Naive thymus-derived CD4-positive, alpha-beta T cell (primary cell): ENCODE results near the gene B4GALNT2. TPM values are rescaled to one million over a fixed set of nuclear protein-coding genes. Genes with fewer than 3 reads are reported as not detected.
"Not testable (repeated sequence)": the region's sequence is repeated elsewhere in the genome, so short reads cannot be mapped to it uniquely, and the experiment has no call there.

Experiments used
- ATAC-seq: fragments of 150-1000 bp; cut with Tn5 transposase; 2 replicates; pipeline ENCODE4 v1.10.0; 2021; ENCODE audit warnings: mild to moderate bottlenecking, moderate library complexity
- CTCF ChIA-PET: fragments of 350-600 bp; sonication (Branson Sonifier 250); formaldehyde crosslinking; loops from one replicate; lab custom pipeline; 2021; ENCODE audit warnings: antibody characterized with exemption; lab: Charles Lee
- POLR2A ChIA-PET: fragments of 350-600 bp; sonication (Branson Sonifier 250); formaldehyde crosslinking; loops from one replicate; lab custom pipeline; 2021; ENCODE audit warnings: antibody characterized with exemption, inconsistent platforms; lab: Charles Lee
- DNase-seq, 9 donors: peaks; one replicate each; pipeline versions ENCODE4 v3.0.0 to v3.0.0-alpha.2; 2020 to 2022; ENCODE audit warnings: mixed read lengths in 1 of 9
- H3K27ac ChIP-seq: one replicate; pipeline ENCODE4 v1.7.0; 2013; ENCODE audit warnings: mild to moderate bottlenecking, low read depth, low read length, moderate library complexity
- H3K27me3 ChIP-seq, 2 donors: one replicate each; pipeline ENCODE4 v1.7.0; 2013; ENCODE audit warnings: low read length in 2 of 2, mild to moderate bottlenecking in 2 of 2, moderate library complexity in 2 of 2; ENCODE audit not compliant: control insufficient read depth in 2 of 2, insufficient read depth in 2 of 2
- H3K36me3 ChIP-seq, 3 experiments: 1 replicate in 2 of 3; 2 replicates in 1 of 3; pipeline ENCODE4 v1.7.0; 2013; ENCODE audit warnings: low read length in 3 of 3, mild to moderate bottlenecking in 3 of 3, moderate library complexity in 1 of 3; ENCODE audit not compliant: insufficient read depth in 3 of 3, control insufficient read depth in 2 of 3
- H3K4me1 ChIP-seq, 2 donors: one replicate each; pipeline ENCODE4 v1.7.0; 2013; ENCODE audit warnings: low read length in 2 of 2, mild to moderate bottlenecking in 2 of 2, moderate library complexity in 1 of 2; ENCODE audit not compliant: control insufficient read depth in 2 of 2, insufficient read depth in 2 of 2
- H3K4me3 ChIP-seq: 2 replicates; pipeline ENCODE4 v1.7.0; 2013; ENCODE audit warnings: mild to moderate bottlenecking, low read length
- H3K9me3 ChIP-seq, 3 experiments: 1 replicate in 2 of 3; 2 replicates in 1 of 3; pipeline ENCODE4 v1.7.0; 2013; ENCODE audit warnings: low read length in 3 of 3; ENCODE audit not compliant: control insufficient read depth in 2 of 3
- H3K27ac Mint-ChIP-seq, 9 donors: one replicate each; pipeline ENCODE4 v1.8.0; 2020 to 2022; ENCODE audit warnings: mixed read lengths in 9 of 9, mild to moderate bottlenecking in 8 of 9, moderate library complexity in 5 of 9, inconsistent platforms in 2 of 9
- H3K27me3 Mint-ChIP-seq, 5 donors: one replicate each; pipeline ENCODE4 v1.8.0; 2021 to 2022; ENCODE audit warnings: mixed read lengths in 5 of 5, mild to moderate bottlenecking in 1 of 5
- H3K36me3 Mint-ChIP-seq, 5 donors: one replicate each; pipeline ENCODE4 v1.8.0; 2020 to 2022; ENCODE audit warnings: mixed read lengths in 5 of 5, mild to moderate bottlenecking in 3 of 5, inconsistent platforms in 1 of 5
- H3K4me1 Mint-ChIP-seq, 7 donors: one replicate each; pipeline ENCODE4 v1.8.0; 2020 to 2022; ENCODE audit warnings: mixed read lengths in 7 of 7, mild to moderate bottlenecking in 3 of 7, inconsistent platforms in 1 of 7
- H3K4me3 Mint-ChIP-seq, 10 donors: one replicate each; pipeline ENCODE4 v1.8.0; 2020 to 2022; ENCODE audit warnings: mild to moderate bottlenecking in 10 of 10, mixed read lengths in 10 of 10, moderate library complexity in 6 of 10, inconsistent platforms in 2 of 10
- H3K9me3 Mint-ChIP-seq, 11 donors: one replicate each; pipeline ENCODE4 v1.8.0; 2020 to 2022; ENCODE audit warnings: mixed read lengths in 11 of 11, mild to moderate bottlenecking in 4 of 11, inconsistent platforms in 1 of 11, moderate library complexity in 1 of 11
- intact Hi-C, 2 donors: fragments of 100-400 bp; cut with micrococcal nuclease; formaldehyde crosslinking; loops; one replicate each; pipeline ENCODE4 v1.15.1; 2023
- polyA plus RNA-seq, 2 donors: library from polyadenylated mRNA; unstranded; fragments of 300-500 nt; fragmentation: Illumina TruSeq; gene quantifications; one replicate each; pipeline ENCODE4 v1.2.3, GENCODE V29; 2021
- total RNA-seq, 6 experiments: library from RNA in 5 of 6; stranded (reverse) in 5 of 6; gene quantifications; 1 replicate in 5 of 6; 2 replicates in 1 of 6; pipeline ENCODE4 v1.2.3 and lab custom pipeline; 2021 to 2026

Gene B4GALNT2
- total and polyA plus RNA-seq, 7 experiments from 2014 or later = 0.03 to 0.05 (median 0.05) TPM; not detected in 3

DNA sequence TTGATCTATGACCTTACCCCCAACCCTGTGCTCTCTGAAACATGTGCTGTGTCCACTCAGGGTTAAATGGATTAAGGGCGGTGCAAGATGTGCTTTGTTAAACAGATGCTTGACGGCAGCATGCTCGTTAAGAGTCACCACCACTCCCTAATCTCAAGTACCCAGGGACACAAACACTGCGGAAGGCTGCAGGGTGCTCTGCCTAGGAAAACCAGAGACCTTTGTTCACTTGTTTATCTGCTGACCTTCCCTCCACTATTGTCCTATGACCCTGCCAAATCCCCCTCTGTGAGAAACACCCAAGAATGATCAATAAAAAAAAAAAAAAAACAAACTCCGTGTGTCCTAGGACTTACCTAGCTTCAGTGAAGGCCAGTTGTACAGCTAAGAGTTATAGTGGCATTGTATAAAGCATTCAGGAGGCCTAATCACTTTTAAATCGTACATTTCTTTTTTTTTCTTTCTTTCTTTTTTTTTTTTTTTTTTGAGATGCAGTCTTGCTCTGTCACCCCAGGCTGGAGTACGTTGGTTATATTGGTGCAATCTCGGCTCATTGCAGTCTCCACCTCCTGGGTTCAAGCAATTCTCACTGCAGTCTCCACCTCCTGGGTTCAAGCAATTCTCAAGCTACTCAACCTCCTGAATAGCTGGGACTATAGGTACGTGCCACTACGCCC lies 6.2 kb upstream of the B4GALNT2 start:
- H3K36me3 Mint-ChIP-seq = peaks cover 0 to 15% (median 0%) of the 10 kb centered on the region in 5 donors
- H3K27ac Mint-ChIP-seq, H3K9me3 Mint-ChIP-seq, H3K9me3 ChIP-seq, H3K4me1 Mint-ChIP-seq, POLR2A ChIA-PET, H3K4me3 Mint-ChIP-seq, intact Hi-C loops, H3K27me3 ChIP-seq, ATAC-seq, H3K4me1 ChIP-seq, H3K27ac ChIP-seq, H3K4me3 ChIP-seq, DNase-seq, H3K36me3 ChIP-seq: not testable (repeated sequence)
- CTCF ChIA-PET = interaction anchor here (0.6 kb wide), 1 partner anchor 13 kb away, joined by 3 read pairs; no protein-coding TSS in a partner anchor
- H3K27me3 Mint-ChIP-seq = peaks cover 36 to 52% (median 44%) of the 10 kb centered on the region in 5 donors

DNA sequence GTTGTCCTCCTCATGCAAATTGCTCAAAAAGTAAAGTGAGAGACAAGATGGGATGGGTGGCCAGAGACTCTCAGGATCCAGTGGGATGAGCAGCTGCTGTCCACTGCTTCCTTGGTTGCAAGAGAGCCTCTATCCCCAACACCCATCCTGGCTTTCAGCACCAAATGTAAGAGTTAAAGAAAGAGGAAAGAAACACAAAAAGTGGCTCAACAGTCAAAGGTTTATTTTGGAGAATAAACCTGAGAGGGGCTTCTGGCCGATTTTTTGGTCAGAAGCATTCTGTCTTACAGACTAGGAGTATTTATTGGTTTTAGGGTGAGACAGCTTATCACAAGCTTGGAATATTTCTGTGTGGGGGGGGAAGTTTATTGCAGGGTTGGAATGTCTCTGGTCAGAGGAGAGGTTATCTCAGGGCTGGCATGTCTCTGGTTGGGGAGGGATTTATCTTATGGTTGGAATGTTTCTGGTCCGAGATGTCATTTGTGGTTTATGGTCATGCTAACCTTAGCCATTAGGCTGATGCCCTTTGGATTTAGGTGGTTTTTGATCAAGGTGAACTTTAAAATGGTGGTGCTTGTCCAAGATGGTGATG lies 3.1 kb upstream of the B4GALNT2 start:
- H3K27me3 Mint-ChIP-seq = peaks cover 52 to 70% (median 55%) of the 10 kb centered on the region in 5 donors
- ATAC-seq, POLR2A ChIA-PET, DNase-seq, H3K27ac ChIP-seq, H3K9me3 Mint-ChIP-seq, H3K36me3 ChIP-seq, H3K27ac Mint-ChIP-seq, H3K9me3 ChIP-seq, intact Hi-C loops, H3K4me1 ChIP-seq, H3K4me3 ChIP-seq, H3K4me3 Mint-ChIP-seq, H3K4me1 Mint-ChIP-seq, H3K36me3 Mint-ChIP-seq: not testable (repeated sequence)
- peaks cover 0 to 14% of the 10 kb centered on the region in 2 donors for H3K27me3 ChIP-seq
- CTCF ChIA-PET = interaction anchor here (0.6 kb wide), 1 partner anchor 18 kb away, joined by 5 read pairs; no protein-coding TSS in a partner anchor

DNA sequence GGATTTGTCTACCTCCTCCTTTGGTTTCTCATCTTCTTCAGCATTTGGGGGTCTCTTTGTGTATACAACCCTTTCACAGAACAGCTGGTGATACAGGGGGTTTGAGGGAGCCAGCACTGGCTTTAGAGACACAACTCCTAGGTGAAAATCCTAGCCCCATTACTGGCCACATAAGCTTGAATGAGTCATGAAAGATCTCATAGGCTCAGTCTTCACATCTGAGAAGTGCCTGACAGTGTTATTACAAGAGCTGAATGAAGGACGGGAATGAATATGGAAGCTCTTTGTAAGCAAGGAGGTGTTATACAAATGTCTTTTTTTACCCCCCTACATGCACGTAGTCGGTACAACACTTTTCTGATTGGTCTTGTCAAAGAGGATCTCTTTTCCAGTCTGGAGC lies 1.7 kb upstream of the B4GALNT2 start:
- ATAC-seq (no peak), DNase-seq (no peak)
- ChIA-PET CTCF (no interaction called here), POLR2A (no interaction called here)
- intact Hi-C loops = no loop called here
- peak overlapping the region in 1 of 10 donors; percentile 42 for H3K4me3 Mint-ChIP-seq
- no peak overlapping the region for H3K27ac Mint-ChIP-seq
- no peak overlapping the region for H3K27ac ChIP-seq
- H3K4me3 ChIP-seq = no peak overlapping the region
- H3K9me3 ChIP-seq = no peaks in the 10 kb centered on the region
- peaks cover 0 to 7% (median 0%) of the 10 kb centered on the region in 5 donors for H3K36me3 Mint-ChIP-seq
- peaks cover 4 to 8% (median 7%) of the 10 kb centered on the region in 7 donors for H3K4me1 Mint-ChIP-seq
- peaks cover 0 to 14% of the 10 kb centered on the region in 2 donors for H3K27me3 ChIP-seq
- no peaks in the 10 kb centered on the region for H3K9me3 Mint-ChIP-seq
- H3K36me3 ChIP-seq = no peaks in the 10 kb centered on the region
- H3K27me3 Mint-ChIP-seq = peaks cover 52 to 76% (median 62%) of the 10 kb centered on the region in 5 donors
- peaks cover 0 to 7% of the 10 kb centered on the region in 2 donors for H3K4me1 ChIP-seq

DNA sequence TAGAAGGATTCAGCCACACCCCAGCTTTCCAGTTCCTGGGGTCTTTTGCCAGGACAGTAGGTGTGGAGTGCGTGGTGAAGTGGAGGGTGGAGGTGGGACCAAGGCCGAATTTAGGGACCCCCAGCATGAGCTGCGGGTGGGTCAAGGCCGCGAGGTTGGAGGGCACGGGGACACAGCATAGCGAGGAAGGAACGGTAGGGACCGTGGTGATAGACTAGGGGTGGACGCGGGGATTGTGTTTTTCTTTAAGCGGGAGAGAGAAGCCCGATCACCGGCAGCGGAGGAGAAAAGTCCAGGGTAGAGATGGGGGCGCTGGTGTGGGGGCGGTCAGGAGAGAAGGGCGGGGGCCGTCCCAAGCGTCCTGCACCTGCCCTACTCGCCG lies 261 bp upstream of the B4GALNT2 start:
- Mint-ChIP-seq H3K4me1 (peaks cover 4 to 8% (median 7%) of the 10 kb centered on the region in 7 donors), H3K36me3 (peaks cover 0 to 7% (median 0%) of the 10 kb centered on the region in 5 donors), H3K4me3 (peak overlapping the region; percentile 58 to 82 (median 74)), H3K9me3 (no peaks in the 10 kb centered on the region), H3K27me3 (peaks cover 52 to 76% (median 65%) of the 10 kb centered on the region in 5 donors), H3K27ac (no peak overlapping the region)
- POLR2A ChIA-PET = no interaction called here
- peaks cover 0 to 7% of the 10 kb centered on the region in 2 donors for H3K4me1 ChIP-seq
- peaks cover 0 to 14% of the 10 kb centered on the region in 2 donors for H3K27me3 ChIP-seq
- H3K27ac ChIP-seq = no peak overlapping the region
- DNase-seq = no peak
- H3K36me3 ChIP-seq = no peaks in the 10 kb centered on the region
- no peak overlapping the region for H3K4me3 ChIP-seq
- ATAC-seq = no peak
- intact Hi-C loops = no loop called here
- CTCF ChIA-PET = no interaction called here
- no peaks in the 10 kb centered on the region for H3K9me3 ChIP-seq

DNA sequence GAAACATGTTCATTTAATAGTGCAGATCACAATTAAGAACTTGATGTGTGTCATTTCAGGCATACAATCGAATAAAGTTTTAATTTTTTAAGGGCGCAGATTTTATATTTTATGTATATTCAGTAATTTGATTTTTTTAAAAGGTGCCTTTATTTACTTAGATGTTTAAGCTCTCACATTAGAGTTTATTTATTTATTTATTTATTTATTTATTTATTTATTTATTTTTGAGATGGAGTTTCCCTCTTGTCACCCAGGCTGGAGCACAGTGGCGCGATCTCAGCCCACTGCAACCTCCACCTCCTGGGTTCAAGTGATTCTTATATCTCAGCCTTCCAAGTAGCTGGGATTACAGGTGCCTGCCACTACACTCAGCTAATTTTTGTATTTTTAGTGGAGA lies 3.8 kb downstream of the B4GALNT2 start:
- intact Hi-C loops = no loop called here
- H3K4me1 ChIP-seq = peaks cover 0 to 7% of the 10 kb centered on the region in 2 donors
- no peak overlapping the region for H3K27ac ChIP-seq
- POLR2A ChIA-PET = no interaction called here
- Mint-ChIP-seq H3K27ac (no peak overlapping the region), H3K4me1 (peaks cover 4 to 8% (median 7%) of the 10 kb centered on the region in 7 donors), H3K27me3 (peaks cover 30 to 49% (median 39%) of the 10 kb centered on the region in 5 donors), H3K9me3 (no peaks in the 10 kb centered on the region), H3K4me3 (no peak overlapping the region), H3K36me3 (no peaks in the 10 kb centered on the region)
- no peaks in the 10 kb centered on the region for H3K36me3 ChIP-seq
- no peak for ATAC-seq
- CTCF ChIA-PET = interaction anchor here (0.6 kb wide), 1 partner anchor 104 kb away, joined by 4 read pairs; no protein-coding TSS in a partner anchor
- H3K27me3 ChIP-seq = peaks cover 0 to 14% of the 10 kb centered on the region in 2 donors
- no peak for DNase-seq
- H3K4me3 ChIP-seq = no peak overlapping the region
- H3K9me3 ChIP-seq = no peaks in the 10 kb centered on the region

DNA sequence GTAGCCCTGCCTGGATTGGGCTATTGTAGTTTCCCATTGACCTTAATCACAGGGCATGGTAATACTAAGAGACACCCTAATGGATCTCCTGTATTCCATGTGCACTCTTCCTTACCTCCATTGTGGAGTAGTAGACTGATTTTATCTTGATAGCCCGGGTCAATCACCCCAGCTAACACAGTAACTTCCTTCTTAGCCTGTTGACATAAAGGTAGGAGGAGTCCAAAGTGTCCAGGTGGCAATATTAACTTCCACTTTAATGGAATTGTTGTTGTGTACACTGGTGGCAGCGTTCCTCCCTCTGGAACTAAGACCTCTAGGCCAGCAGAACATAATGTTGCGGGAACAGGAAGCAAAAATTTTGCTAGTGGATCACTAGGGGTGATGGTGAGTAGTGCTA lies 13.1 kb downstream of the B4GALNT2 start:
- H3K4me1 Mint-ChIP-seq, ATAC-seq: not testable (repeated sequence)
- peaks cover 39 to 51% (median 43%) of the 10 kb centered on the region in 5 donors for H3K27me3 Mint-ChIP-seq

More for the DNA sequence above, 13.1 kb downstream of the B4GALNT2 start:
- H3K36me3 ChIP-seq, H3K27me3 ChIP-seq, intact Hi-C loops, CTCF ChIA-PET, H3K4me1 ChIP-seq, H3K27ac ChIP-seq, H3K36me3 Mint-ChIP-seq, DNase-seq, H3K27ac Mint-ChIP-seq, H3K4me3 Mint-ChIP-seq, H3K4me3 ChIP-seq, H3K9me3 ChIP-seq, H3K9me3 Mint-ChIP-seq: not testable (repeated sequence)
- POLR2A ChIA-PET = interaction anchor here (0.6 kb wide), 1 partner anchor 1193 kb away, joined by 3 read pairs; no protein-coding TSS in a partner anchor
